ENCODE measurements around the gene CLK3.
A peak's percentile ranks its signal among the peaks of the same experiment; 100 is the strongest.

CLK3 gene

GRCh38 chr15:74598126-74598842 lies 17.4 kb upstream of the CLK3 start:
- H3K4me1 ChIP-seq, result peaks cover 7% of the 10 kb centered on the region; the same call in 1 of the 2 replicates
- no peaks in the 10 kb centered on the region for H3K36me3 ChIP-seq
- peak overlapping the region; percentile 85 for H3K4me3 ChIP-seq (ENCODE audit: low read depth, low read length)
- no peaks in the 10 kb centered on the region for H3K27me3 ChIP-seq
- no peak for TF ChIP-seq CTCF (IDR thresholded peaks at IDR 0.05; ENCODE audit: low read depth, low read length)
- H3K9me3 ChIP-seq, result no peaks in the 10 kb centered on the region
- peak; percentile 95 for DNase-seq

DNA sequence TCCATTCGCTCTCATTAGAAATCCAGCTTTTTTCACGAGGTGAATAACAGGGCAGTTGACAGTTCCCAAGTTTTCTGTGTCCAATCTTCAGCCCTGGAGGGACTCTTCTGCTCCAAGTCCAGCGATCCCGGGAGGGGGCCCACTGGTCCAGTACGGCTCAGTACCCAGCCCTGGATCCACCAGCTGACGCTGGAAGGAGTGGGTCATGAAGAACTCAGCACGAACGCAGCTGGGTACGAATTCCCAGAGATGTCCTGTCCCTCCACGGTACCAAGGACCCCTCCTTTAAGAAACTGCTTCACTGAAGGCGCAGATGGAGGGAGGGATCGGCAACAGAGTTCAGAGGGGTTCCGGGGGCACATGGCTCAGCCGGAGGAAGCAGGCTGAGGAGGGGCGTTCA lies 16.5 kb upstream of the CLK3 start:
- no peak for DNase-seq
- H3K27me3 ChIP-seq, result no peaks in the 10 kb centered on the region
- H3K36me3 ChIP-seq, result no peaks in the 10 kb centered on the region
- peaks cover 7% of the 10 kb centered on the region; the same call in 1 of the 2 replicates for H3K4me1 ChIP-seq
- H3K4me3 ChIP-seq (ENCODE audit: low read depth, low read length), result peak overlapping the region; percentile 85
- H3K9me3 ChIP-seq, result no peaks in the 10 kb centered on the region
- no peak for TF ChIP-seq CTCF (IDR thresholded peaks at IDR 0.05; ENCODE audit: low read depth, low read length)

DNA sequence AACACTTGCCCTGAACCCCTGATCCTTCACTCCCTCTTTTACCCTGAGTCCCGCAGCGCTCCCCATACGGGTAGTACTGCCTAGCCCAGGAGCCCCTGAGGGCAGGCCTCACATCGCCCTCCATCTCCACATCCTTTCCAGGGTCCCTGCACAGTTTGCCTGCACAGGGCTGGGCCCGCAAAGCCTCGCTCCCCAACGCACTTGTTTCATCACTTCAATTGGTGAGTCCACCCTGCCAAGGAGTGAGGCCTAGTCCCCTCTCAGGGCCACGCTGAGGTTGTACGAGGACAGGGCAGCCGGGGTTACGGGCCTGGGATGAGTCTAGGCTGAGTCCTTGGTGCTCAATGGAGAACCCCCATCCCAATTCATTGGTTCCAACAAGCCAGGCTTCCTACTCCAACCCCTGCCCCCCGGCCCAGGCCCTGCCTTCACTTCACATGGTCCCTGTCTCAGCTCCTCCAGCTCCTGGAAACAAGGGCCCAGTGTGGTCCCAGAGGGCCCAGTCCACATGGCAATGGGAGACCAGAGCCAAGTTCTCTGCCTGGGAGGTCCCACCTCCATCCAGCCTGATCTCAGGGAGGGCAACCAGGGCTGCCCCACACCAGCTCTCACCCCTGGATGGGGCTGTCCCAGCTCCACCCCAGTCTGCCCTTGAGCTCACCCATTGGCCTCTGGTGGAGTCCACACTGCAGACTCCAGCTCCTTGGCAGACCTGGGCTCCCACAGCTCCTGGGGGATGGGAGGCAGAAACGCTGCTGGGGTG lies 12.4 kb upstream of the CLK3 start:
- TF ChIP-seq CTCF (IDR thresholded peaks at IDR 0.05; ENCODE audit: low read depth, low read length), result no peak
- DNase-seq, result no peak
- Histone ChIP-seq H3K36me3 (no peaks in the 10 kb centered on the region), H3K4me3 (ENCODE audit: low read depth, low read length) (no peak overlapping the region), H3K4me1 (peaks cover 3% of the 10 kb centered on the region; the same call in 1 of the 2 replicates), H3K9me3 (no peaks in the 10 kb centered on the region), H3K27me3 (no peaks in the 10 kb centered on the region)

DNA sequence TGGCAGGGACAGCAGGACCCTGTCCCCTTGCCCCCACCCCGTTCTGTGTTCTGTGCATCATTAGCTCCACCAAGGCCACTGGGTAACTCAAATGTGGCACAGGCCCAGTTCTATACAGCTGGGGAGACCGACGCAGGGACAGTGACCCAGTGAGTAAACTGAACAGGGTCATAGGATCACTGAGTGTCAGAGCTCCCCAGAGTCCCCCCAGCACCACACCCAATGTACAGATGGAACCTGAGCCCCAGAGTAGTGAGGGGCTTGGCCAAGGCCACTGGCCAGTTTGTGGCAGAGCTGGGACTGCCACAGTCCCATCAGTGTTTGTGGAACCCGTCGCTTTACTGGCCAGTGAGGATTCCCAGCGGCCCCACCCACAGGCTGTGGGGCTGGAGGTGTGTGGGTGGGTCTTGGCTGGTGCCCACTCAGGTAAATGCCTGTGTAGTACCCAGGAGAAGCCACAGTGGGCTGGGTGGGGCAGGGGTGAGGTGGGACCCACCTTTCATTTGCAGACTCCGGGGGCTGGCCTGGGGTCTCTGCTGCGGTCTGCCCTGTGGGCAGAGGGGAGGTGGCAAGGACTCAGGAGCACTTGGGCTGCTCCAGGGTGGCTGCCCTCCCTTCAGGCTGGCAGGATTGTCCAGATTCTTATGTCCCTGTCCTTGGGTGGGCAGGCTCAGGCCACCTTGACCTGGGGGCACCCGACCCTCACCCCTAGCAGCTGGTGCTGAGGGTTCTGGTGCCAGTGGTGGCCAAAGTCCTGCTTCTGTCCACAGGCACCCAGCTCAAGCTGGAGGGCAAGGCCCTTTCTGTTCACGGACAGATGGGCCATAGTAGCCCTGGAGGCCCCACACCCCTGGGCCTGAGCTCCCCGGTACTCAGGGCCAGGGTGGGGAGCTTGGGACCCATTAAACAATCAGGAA lies 11.6 kb upstream of the CLK3 start:
- Histone ChIP-seq H3K4me3 (ENCODE audit: low read depth, low read length) (no peak overlapping the region), H3K36me3 (no peaks in the 10 kb centered on the region), H3K9me3 (no peaks in the 10 kb centered on the region), H3K27me3 (no peaks in the 10 kb centered on the region), H3K4me1 (peaks cover 3% of the 10 kb centered on the region; the same call in 1 of the 2 replicates)
- TF ChIP-seq CTCF (IDR thresholded peaks at IDR 0.05; ENCODE audit: low read depth, low read length), result no peak
- no peak for DNase-seq

DNA sequence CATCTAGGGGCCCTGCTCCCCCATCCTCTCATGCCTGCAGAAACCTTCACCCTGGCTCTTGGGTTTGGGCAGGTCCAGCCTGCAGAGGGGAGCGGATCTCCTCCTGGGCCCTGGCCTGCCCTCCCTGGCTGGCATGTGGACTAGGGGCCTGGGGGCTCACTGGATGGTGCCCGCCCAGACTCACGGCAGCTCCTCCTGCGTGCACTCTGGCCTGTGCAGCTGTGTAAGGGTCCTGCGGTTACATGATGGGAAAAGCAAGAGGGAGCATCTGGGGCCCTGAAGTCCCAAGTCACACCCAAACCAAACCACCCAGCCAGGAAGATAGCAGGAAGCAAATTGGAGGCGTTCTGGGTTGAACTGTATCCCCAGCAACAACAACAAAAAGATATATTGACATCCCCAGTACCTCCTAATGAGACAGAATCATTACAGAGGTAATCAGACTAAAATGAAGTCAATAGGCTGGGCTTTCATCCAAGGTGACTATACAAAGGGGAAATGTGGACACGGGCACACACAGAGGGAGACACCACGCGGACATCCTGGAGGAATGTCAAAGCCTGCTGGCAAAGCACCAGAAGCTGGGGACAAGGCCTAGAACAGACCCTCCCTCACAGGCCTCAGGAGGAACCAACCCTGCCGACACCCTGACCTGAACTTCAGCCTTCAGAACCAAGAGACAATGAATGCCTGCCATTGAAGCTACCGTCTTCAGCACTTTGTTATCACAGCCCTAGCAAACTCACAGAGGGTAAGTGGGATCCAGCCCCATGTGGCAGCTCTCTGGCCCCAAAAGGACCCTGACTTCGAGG lies 10.4 kb upstream of the CLK3 start:
- DNase-seq, result no peak
- Histone ChIP-seq H3K27me3 (no peaks in the 10 kb centered on the region), H3K36me3 (no peaks in the 10 kb centered on the region), H3K4me1 (peaks cover 7% of the 10 kb centered on the region), H3K4me3 (ENCODE audit: low read depth, low read length) (no peak overlapping the region), H3K9me3 (no peaks in the 10 kb centered on the region)
- TF ChIP-seq CTCF (IDR thresholded peaks at IDR 0.05; ENCODE audit: low read depth, low read length), result no peak
